ENCODE results near the gene TAOK1.
"Not testable (repeated sequence)": the region's sequence is repeated elsewhere in the genome, so short reads cannot be mapped to it uniquely, and the experiment has no call there.

- TF ChIP-seq CTCF, POLR2A (IDR thresholded peaks at IDR 0.05): not testable (repeated sequence)
Measured at GRCh38 chr17:29480249-29480928, 90.2 kb downstream of the TAOK1 start.
